ENCODE results near the gene GATA3.

GRCh38 chr10:8078027-8078426 lies 23.5 kb downstream of the GATA3 start:
- no peak for TF ChIP-seq CTCF (IDR thresholded peaks at IDR 0.05)
- TF ChIP-seq EZH2 (IDR thresholded peaks at IDR 0.05): no peak

Data from neural progenitor cell (in vitro differentiated cells).